Measurements from ENCODE around the gene HAUS8. TPM values are rescaled to one million over a fixed set of nuclear protein-coding genes. Genes with fewer than 3 reads are reported as not detected.

The HAUS8 gene
- total RNA-seq (2021; fragmentation: NEBNext Ultra II Directional; extraction: Animal tissue kit (Norgen Biotek cat#: 25700)) (23.2 and 23.5 TPM in 2 replicates), polyA plus RNA-seq (2011; rRNA removed) (18.4 and 18.9 TPM in 2 replicates), polyA minus RNA-seq (2011; rRNA and poly(A)+ RNA removed) (9.2 and 17.3 TPM in 2 replicates)
- polyA plus RNA-seq (2011; cell fraction: cytosol; rRNA removed): 20.5 TPM
- polyA plus RNA-seq (2011; cell fraction: nucleus; rRNA removed): 27.7 TPM
- 19.8 to 25.4 TPM (median 24.1 TPM) in 4 replicates for polyA plus RNA-seq (2012, experiment 1 of 2)
- 10.9 TPM for polyA plus RNA-seq (2012, experiment 2 of 2)
- 23.0 TPM for polyA plus RNA-seq (2013, experiment 1 of 2)
- polyA plus RNA-seq (2013, experiment 2 of 2): 24.3 TPM
- polyA minus RNA-seq (2011; cell fraction: cytosol; rRNA and poly(A)+ RNA removed): 8.3 TPM
- 11.8 TPM for polyA minus RNA-seq (2011; cell fraction: nucleus; rRNA and poly(A)+ RNA removed)
- long read RNA-seq, experiment 1, partial matches to known transcripts: 3 of 7 reads
- long read RNA-seq, experiment 1, other reads (novel, unspliced or antisense): 1 of 7 reads
- long read RNA-seq, experiment 2, transcript HAUS8-202 (11 exons, 1,545 nt): minor isoform, 6 of 27 reads
- long read RNA-seq, experiment 2, transcript HAUS8-201 (11 exons, 1,568 nt): major isoform, 16 of 27 reads
- long read RNA-seq, experiment 2, partial matches to known transcripts: 3 of 27 reads
- long read RNA-seq, experiment 2, other reads (novel, unspliced or antisense): 2 of 27 reads

- H2BK15ac ChIP-seq (ENCODE audit: low read length): peak within 1 kb of the TSS; percentile 95; the same call in 1 of the 2 replicates
- no peak within 1 kb of the TSS; the same call in 1 of the 2 replicates for H2AFZ ChIP-seq (ENCODE audit: low read length)
- DNase-seq (ENCODE audit: low read depth in 1 of 2, low spot score in 2 of 2) (peak; percentile 98), FAIRE-seq (no peak)
- H3K23ac ChIP-seq (ENCODE audit: insufficient read length): no peak within 1 kb of the TSS
- H3K4ac ChIP-seq (replicated peaks; ENCODE audit: insufficient read length, low read depth, low read length): no peak within 1 kb of the TSS
- H3K18ac ChIP-seq (ENCODE audit: extremely low read depth, low read length): peak within 1 kb of the TSS; percentile 99
- H3K9ac ChIP-seq (replicated peaks in 1 of 4; ENCODE audit: extremely low read depth in 1 of 4, low read depth in 3 of 4, low read length in 3 of 4): peak within 1 kb of the TSS; percentile 92 to 97 (median 94)
- H2BK5ac ChIP-seq (ENCODE audit: low read depth, low read length): peak within 1 kb of the TSS; percentile 97
- H3K23me2 ChIP-seq (ENCODE audit: low read depth, low read length): peaks cover 17% of the 10 kb centered on the region
- H4K8ac ChIP-seq (ENCODE audit: extremely low read depth, insufficient read depth, low read length): peak within 1 kb of the TSS; percentile 96
- peaks cover 0 to 17% (median 3%) of the 10 kb centered on the region in 4 experiments; a peak in 4 of 8 replicates for H3K36me3 ChIP-seq (ENCODE audit: control insufficient read depth in 2 of 4, insufficient read depth in 4 of 4, low read length in 3 of 4)
- H3K79me1 ChIP-seq (ENCODE audit: low read depth, low read length): peaks cover 30% of the 10 kb centered on the region
- H2BK20ac ChIP-seq (ENCODE audit: low read length): no peak within 1 kb of the TSS
- peak within 1 kb of the TSS; percentile 91 for H3K27ac ChIP-seq (ENCODE audit: low read depth, low read length)
- H2AK5ac ChIP-seq (ENCODE audit: low read depth, low read length): no peak within 1 kb of the TSS
- peak within 1 kb of the TSS; percentile 60 for H2BK120ac ChIP-seq (replicated peaks; ENCODE audit: low read depth, low read length)
- POLR2A ChIA-PET (ENCODE audit: partially characterized antibody): interaction anchor here (0.6 to 2.4 kb wide), 9 partner anchors 10 to 294 kb away, joined by 3 to 13 read pairs (median 4); partner anchors contain the start of gene USE1
- H3K4me3 ChIP-seq (ENCODE audit: extremely low read depth in 1 of 4, insufficient read depth in 2 of 4, low read depth in 3 of 4, low read length in 4 of 4): peak within 1 kb of the TSS; percentile 72 to 96 (median 82)
- peak within 1 kb of the TSS; percentile 51 for H3K56ac ChIP-seq (replicated peaks; ENCODE audit: insufficient read length, low read depth, low read length)
- 1% methylated on average over 48 of the region's 103 CpGs; no CpG with 5 or more reads in 1 of the 2 experiments for WGBS, 2 experiments (ENCODE audit: extremely low coverage in 1 of 2, insufficient coverage in 1 of 2, insufficient read length in 1 of 2, insufficient replicate concordance in 2 of 2, low coverage in 1 of 2, low lambda C conversion rate in 2 of 2, missing lambda C conversion rate in 1 of 2)
- peak within 1 kb of the TSS; percentile 79 to 91 for H3K4me2 ChIP-seq (ENCODE audit: insufficient read depth in 1 of 2, low read depth in 2 of 2, low read length in 2 of 2)
- CTCF ChIA-PET (ENCODE audit: partially characterized antibody): interaction anchor here (0.8 kb wide), 1 partner anchor 28 kb away, joined by 4 read pairs; no protein-coding TSS in a partner anchor
- H4K20me1 ChIP-seq (replicated peaks in 1 of 2; ENCODE audit: control insufficient read depth in 1 of 2, insufficient read depth in 2 of 2, low read length in 2 of 2): peaks cover 25 to 32% of the 10 kb centered on the region in 2 experiments
- H4K5ac ChIP-seq (ENCODE audit: insufficient read length, low read depth, low read length): peak within 1 kb of the TSS; percentile 91
- peaks cover 4 to 13% (median 9%) of the 10 kb centered on the region in 4 experiments for H3K4me1 ChIP-seq (replicated peaks in 1 of 4; ENCODE audit: control insufficient read depth in 3 of 4, insufficient read depth in 4 of 4, low read length in 3 of 4)
- no peak within 1 kb of the TSS for H2BK12ac ChIP-seq (ENCODE audit: low read depth, low read length)
- peaks cover 4 to 61% of the 10 kb centered on the region in 2 experiments; a peak in 3 of 4 replicates for H3K79me2 ChIP-seq (ENCODE audit: control insufficient read depth in 1 of 2, insufficient read depth in 2 of 2, low read length in 2 of 2)
- H3K14ac ChIP-seq (ENCODE audit: insufficient read length): no peak within 1 kb of the TSS
- H3K9me3 ChIP-seq (ENCODE audit: insufficient read depth in 2 of 2, low read depth in 1 of 2, low read length in 1 of 2): no peaks in the 10 kb centered on the region
- H3K27me3 ChIP-seq (replicated peaks in 1 of 4; ENCODE audit: control insufficient read depth in 3 of 4, extremely low read depth in 1 of 4, insufficient read depth in 3 of 4, low read length in 3 of 4): no peaks in the 10 kb centered on the region
- H4K91ac ChIP-seq (replicated peaks; ENCODE audit: insufficient read length, low read length): peak within 1 kb of the TSS; percentile 82
- peak; percentile 33 for TF ChIP-seq SAP30 (IDR thresholded peaks at IDR 0.05; ENCODE audit: insufficient read depth, insufficient replicate concordance, low read length)
- peak; percentile 91 for TF ChIP-seq SP1 (IDR thresholded peaks at IDR 0.05; ENCODE audit: low read depth, low read length)
- TF ChIP-seq SRF (IDR thresholded peaks at IDR 0.05; ENCODE audit: low read depth, low read length): no peak
- peak; percentile 92 for TF ChIP-seq E2F6 (IDR thresholded peaks at IDR 0.05)
- TF ChIP-seq EGR1 (IDR thresholded peaks at IDR 0.05; ENCODE audit: borderline replicate concordance, low read depth, low read length): peak; percentile 58
- peak; percentile 88 for TF ChIP-seq CREB1 (IDR thresholded peaks at IDR 0.05)
- TF ChIP-seq FOSL1 (IDR thresholded peaks at IDR 0.05; ENCODE audit: insufficient read depth, low read depth, low read length): no peak
Measured at GRCh38 chr19:17075035-17075863, at the start of gene HAUS8, which contains the start of gene MYO9B. TSS of gene HAUS8 (minus strand) at chr19:17075452. CDS start at chr19:17075422, 30 bp downstream. TSS of gene MYO9B (plus strand) at chr19:17075777. CDS start at chr19:17101718, 25,941 bp downstream.

Data from H1 (cell line).